Right atrium auricular region (tissue), 2 donors: ENCODE measurements around the gene PRPF4. TPM values are rescaled to one million over a fixed set of nuclear protein-coding genes. Genes with fewer than 3 reads are reported as not detected.

Experiments
- DNase-seq: peaks from one replicate; pipeline ENCODE4 v3.0.0-alpha.2; 2019; ENCODE audit warnings: low spot score
- H3K27ac ChIP-seq, 2 donors: fragments of 200-600 bp; sonication (generic); 1 replicate in 1 of 2; 2 replicates in 1 of 2; pipeline ENCODE4 v1.5.1; 2016 to 2019
- H3K27me3 ChIP-seq, 2 donors: fragments of 200-600 bp; sonication (generic); one replicate each; pipeline versions ENCODE4 v1.5.1 to v1.6.0; 2017 to 2019
- H3K36me3 ChIP-seq: fragments of 200-600 bp; sonication (generic); one replicate; pipeline ENCODE4 v1.5.1; 2016
- H3K4me1 ChIP-seq, 2 donors: fragments of 200-600 bp; sonication (generic); one replicate each; pipeline versions ENCODE4 v1.5.1 to v1.6.0; 2017 to 2019
- H3K4me3 ChIP-seq, 2 donors: fragments of 200-600 bp; sonication (generic); 1 replicate in 1 of 2; 2 replicates in 1 of 2; pipeline ENCODE4 v1.5.1; 2017 to 2019; ENCODE audit warnings: mild to moderate bottlenecking in 1 of 2, moderate library complexity in 1 of 2
- H3K9me3 ChIP-seq, 2 donors: fragments of 200-600 bp; sonication (generic); one replicate each; pipeline ENCODE4 v1.5.1; 2019
- CTCF ChIP-seq, 2 donors: fragments of 200-600 bp; sonication (generic); IDR thresholded peaks; one replicate each; pipeline ENCODE4 v1.5.1; 2019; ENCODE audit warnings: antibody characterized with exemption in 2 of 2
- total RNA-seq, 2 donors: library from RNA; depleted of rRNA; stranded (reverse); fragments of >200 nt; gene quantifications; one replicate each; pipeline ENCODE4 v1.1.0, GENCODE V29; 2016

The PRPF4 gene
- total RNA-seq, 2 donors from 2014 or later, result 8.7 to 11.1 TPM

- Histone ChIP-seq H3K4me1 (peaks cover 0 to 6% of the 10 kb centered on the region in 2 donors), H3K27ac (no peak overlapping the region), H3K36me3 (no peaks in the 10 kb centered on the region), H3K9me3 (no peaks in the 10 kb centered on the region), H3K4me3 (no peak overlapping the region), H3K27me3 (no peaks in the 10 kb centered on the region)
- DNase-seq, result no peak
- no peak for TF ChIP-seq CTCF (IDR thresholded peaks at IDR 0.05)
Observed at GRCh38 chr9:113238202-113238858, 37.1 kb upstream of the PRPF4 start.

GRCh38 chr9:113238859-113239232 lies 36.6 kb upstream of the PRPF4 start:
- Histone ChIP-seq H3K9me3 (no peaks in the 10 kb centered on the region), H3K4me1 (peaks cover 0 to 6% of the 10 kb centered on the region in 2 donors), H3K4me3 (no peak overlapping the region), H3K36me3 (no peaks in the 10 kb centered on the region), H3K27me3 (no peaks in the 10 kb centered on the region), H3K27ac (no peak overlapping the region)
- DNase-seq, result no peak
- TF ChIP-seq CTCF (IDR thresholded peaks at IDR 0.05), result no peak

GRCh38 chr9:113241161-113241560 lies 34.3 kb upstream of the PRPF4 start:
- DNase-seq, result no peak
- Histone ChIP-seq H3K27ac (no peak overlapping the region), H3K4me3 (no peak overlapping the region), H3K27me3 (no peaks in the 10 kb centered on the region), H3K36me3 (no peaks in the 10 kb centered on the region), H3K4me1 (peaks cover 0 to 6% of the 10 kb centered on the region in 2 donors), H3K9me3 (no peaks in the 10 kb centered on the region)
- no peak for TF ChIP-seq CTCF (IDR thresholded peaks at IDR 0.05)

GRCh38 chr9:113244556-113244955 lies 30.9 kb upstream of the PRPF4 start:
- Histone ChIP-seq H3K27me3 (no peaks in the 10 kb centered on the region), H3K4me3 (no peak overlapping the region), H3K4me1 (no peaks in the 10 kb centered on the region), H3K36me3 (no peaks in the 10 kb centered on the region), H3K27ac (no peak overlapping the region), H3K9me3 (no peaks in the 10 kb centered on the region)
- DNase-seq, result no peak
- TF ChIP-seq CTCF (IDR thresholded peaks at IDR 0.05), result no peak

- Histone ChIP-seq H3K27ac (no peak overlapping the region), H3K36me3 (no peaks in the 10 kb centered on the region), H3K4me3 (no peak overlapping the region), H3K4me1 (no peaks in the 10 kb centered on the region), H3K9me3 (no peaks in the 10 kb centered on the region), H3K27me3 (no peaks in the 10 kb centered on the region)
- no peak for DNase-seq
- no peak for TF ChIP-seq CTCF (IDR thresholded peaks at IDR 0.05)
Observed at GRCh38 chr9:113245894-113246293, 29.6 kb upstream of the PRPF4 start.

- Histone ChIP-seq H3K4me3 (no peak overlapping the region), H3K9me3 (no peaks in the 10 kb centered on the region), H3K27me3 (no peaks in the 10 kb centered on the region), H3K36me3 (no peaks in the 10 kb centered on the region), H3K27ac (no peak overlapping the region), H3K4me1 (no peaks in the 10 kb centered on the region)
- no peak for DNase-seq
- no peak for TF ChIP-seq CTCF (IDR thresholded peaks at IDR 0.05)
Observed at GRCh38 chr9:113246928-113247327, 28.5 kb upstream of the PRPF4 start.
